ENCODE data around the gene GRK1.

GRK1 gene

GRCh38 chr13:113739527-113740285 is 72.7 kb downstream of the GRK1 start:
- no peak for TF ChIP-seq ZFX (IDR thresholded peaks at IDR 0.05; ENCODE audit: borderline replicate concordance)
- TF ChIP-seq CTCF (IDR thresholded peaks at IDR 0.05): no peak

DNA sequence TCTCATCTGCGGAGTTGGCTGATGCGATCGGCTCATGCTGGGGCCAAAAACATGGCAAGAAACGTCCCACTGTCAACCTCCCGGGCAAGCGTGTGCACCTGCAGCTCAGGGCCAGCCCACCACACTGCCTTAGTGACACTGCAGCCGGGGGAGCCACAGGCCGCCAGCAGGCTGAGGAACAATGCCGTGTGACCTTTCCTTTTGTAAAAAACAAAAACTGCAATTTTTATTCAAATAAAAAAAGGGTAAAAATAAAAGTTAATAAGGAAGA is 73.2 kb downstream of the GRK1 start:
- TF ChIP-seq ZFX (IDR thresholded peaks at IDR 0.05; ENCODE audit: borderline replicate concordance) (no peak), CTCF (IDR thresholded peaks at IDR 0.05) (no peak)
- H3K27ac ChIP-seq: no peak overlapping the region

More at GRCh38 chr13:113739527-113740285, 72.7 kb downstream of the GRK1 start:
- no peak overlapping the region for H3K27ac ChIP-seq

- no peak overlapping the region for H3K27ac ChIP-seq
- no peak for TF ChIP-seq CTCF (IDR thresholded peaks at IDR 0.05)
- TF ChIP-seq ZFX (IDR thresholded peaks at IDR 0.05; ENCODE audit: borderline replicate concordance): no peak
Measured at GRCh38 chr13:113740661-113741060, 73.6 kb downstream of the GRK1 start.

DNA sequence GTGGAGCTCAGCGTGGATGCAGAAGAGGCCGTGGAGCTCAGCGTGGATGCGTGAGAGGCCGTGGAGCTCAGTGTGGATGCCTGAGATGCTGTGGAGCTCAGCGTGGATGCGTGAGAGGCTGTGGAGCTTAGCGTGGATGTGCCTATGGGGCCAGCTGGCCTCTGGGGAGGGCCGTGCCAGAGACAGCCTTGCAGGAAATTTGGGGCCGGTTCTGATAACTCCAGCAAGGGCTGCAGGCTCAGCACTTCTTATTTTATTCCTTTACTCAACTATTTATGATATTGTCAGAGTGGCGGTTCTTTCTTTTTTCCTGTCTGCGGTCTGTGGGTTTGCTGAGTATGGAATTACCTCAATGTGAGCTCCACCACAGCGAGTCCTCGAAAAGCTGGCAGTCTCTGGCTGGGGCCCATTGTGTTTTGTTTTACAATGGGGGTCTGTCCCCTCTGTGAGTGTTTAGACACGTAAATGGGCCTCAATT is 74.2 kb downstream of the GRK1 start:
- TF ChIP-seq ZFX (IDR thresholded peaks at IDR 0.05; ENCODE audit: borderline replicate concordance): no peak
- no peak for TF ChIP-seq CTCF (IDR thresholded peaks at IDR 0.05)
- no peak overlapping the region for H3K27ac ChIP-seq

- no peak overlapping the region for H3K27ac ChIP-seq
- TF ChIP-seq CTCF (IDR thresholded peaks at IDR 0.05): no peak
- TF ChIP-seq ZFX (IDR thresholded peaks at IDR 0.05; ENCODE audit: borderline replicate concordance): no peak
Measured at GRCh38 chr13:113742000-113742441, 75.0 kb downstream of the GRK1 start.

- no peak overlapping the region for H3K27ac ChIP-seq
- TF ChIP-seq ZFX (IDR thresholded peaks at IDR 0.05; ENCODE audit: borderline replicate concordance): no peak
- no peak for TF ChIP-seq CTCF (IDR thresholded peaks at IDR 0.05)
Measured at GRCh38 chr13:113742445-113743120, 75.6 kb downstream of the GRK1 start.

Data from 22Rv1 (cell line).